ENCODE measurements around the gene DRD4. TPM values are rescaled to one million over a fixed set of nuclear protein-coding genes. Genes with fewer than 3 reads are reported as not detected.
A peak's percentile ranks its signal among the peaks of the same experiment; 100 is the strongest.

The DRD4 gene
- total and polyA plus RNA-seq, 2 of the 13 experiments (the other 11 are each of a cell fraction or from before 2014, with no cell fraction given): 0.09 to 0.13 TPM

DNA sequence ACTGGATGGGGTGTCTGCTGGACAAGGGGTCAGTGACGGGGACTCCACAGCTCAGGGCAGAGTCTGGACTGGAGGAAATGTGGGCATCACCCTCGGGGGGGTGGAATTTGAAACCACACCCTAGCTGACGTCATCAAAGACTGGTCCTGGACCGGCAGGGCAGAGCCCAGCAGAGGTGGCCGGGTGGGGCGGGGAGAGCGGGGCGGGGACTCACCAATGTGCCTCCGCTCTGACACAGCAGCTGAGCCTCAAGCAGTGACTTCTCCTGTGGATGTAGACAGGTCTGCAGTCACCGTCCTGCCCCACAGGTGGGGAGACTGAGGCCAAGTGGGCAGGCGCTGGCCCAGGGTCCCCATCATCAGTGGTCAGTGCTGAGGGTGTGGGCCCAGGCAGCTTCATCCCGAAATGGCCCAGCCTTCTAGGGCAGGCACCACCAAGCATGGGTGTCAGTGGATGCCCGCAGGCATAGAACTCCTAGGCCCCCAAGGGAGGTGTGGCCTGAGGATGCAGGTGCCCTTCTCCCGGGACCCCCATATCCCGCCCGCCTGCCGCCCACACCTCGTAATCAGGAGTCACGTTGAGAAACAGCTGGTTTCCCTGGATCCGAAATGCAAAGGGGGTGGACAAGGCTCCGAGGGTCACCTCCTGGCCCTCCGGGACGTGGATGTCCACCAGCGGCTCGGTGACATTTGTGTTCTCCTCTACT lies 12.9 kb upstream of the DRD4 start:
- 56% methylated on average over 10 of the region's 25 CpGs for WGBS (ENCODE audit: low lambda C conversion rate)
- DNase-seq (ENCODE audit: low spot score): no peak
- no peaks in the 10 kb centered on the region for H3K27me3 ChIP-seq (ENCODE audit: control insufficient read depth in 1 of 2, insufficient read depth in 2 of 2, low read length in 2 of 2)
- intact Hi-C loops (cut with micrococcal nuclease; ENCODE audit: unreplicated experiment) (no loop called here), in situ Hi-C loops (cut with HindIII; ENCODE audit: extremely low pct_ligation_motif_present, low pct_unique_long_range_greater_than_20kb) (loop anchor here (10.0 kb wide), 1 partner anchor 69 kb away; no protein-coding TSS in a partner anchor)
- peak overlapping the region; percentile 34; the same call in 1 of the 2 replicates for H3K9ac ChIP-seq (ENCODE audit: insufficient read depth, low read depth, low read length)
- ATAC-seq: peak; percentile 10
- no TSS peak for BruUV-seq (replicated peaks)
- no peak overlapping the region for H2AFZ ChIP-seq (ENCODE audit: low read length)
- no peaks in the 10 kb centered on the region for H3K79me2 ChIP-seq (ENCODE audit: insufficient read depth, low read length)
- H3K36me3 ChIP-seq (replicated peaks in 1 of 2; ENCODE audit: control insufficient read depth in 1 of 2, insufficient read depth in 2 of 2, low read length in 2 of 2): peaks cover 0 to 4% of the 10 kb centered on the region in 2 experiments; a peak in 1 of 5 replicates
- H3K27ac ChIP-seq (ENCODE audit: extremely low read length, insufficient read depth, low read length): peak overlapping the region; percentile 46
- FAIRE-seq: no peak
- H3K9me3 ChIP-seq (ENCODE audit: low read length): no peaks in the 10 kb centered on the region
- peak overlapping the region; percentile 49 to 57 (median 53); a peak in 5 of 6 replicates for H3K4me3 ChIP-seq (replicated peaks in 1 of 3; ENCODE audit: insufficient read depth in 1 of 3, low read depth in 2 of 3, low read length in 3 of 3)
- peaks cover 16% of the 10 kb centered on the region; the same call in 1 of the 2 replicates for H4K20me1 ChIP-seq (ENCODE audit: insufficient read depth, low read length)
- peaks cover 31% of the 10 kb centered on the region for H3K4me1 ChIP-seq (ENCODE audit: insufficient read depth, low read length)
- CTCF ChIA-PET (ENCODE audit: low intra/inter-chr PET ratio, low total read pairs): no interaction called here
- peak overlapping the region; percentile 75 for H3K4me2 ChIP-seq (ENCODE audit: low read depth, low read length)
- POLR2A ChIA-PET: interaction anchor here (0.9 kb wide), 1 partner anchor 10 kb away, joined by 3 read pairs; no protein-coding TSS in a partner anchor
- TF ChIP-seq HDAC1 (CRISPR knock-in tag; IDR thresholded peaks at IDR 0.05): 0 out of 2 replicates have a peak, but pooled peaks have one; percentile 0
- peak; percentile 92 for TF ChIP-seq CREB1 (IDR thresholded peaks at IDR 0.05)
- no peak for TF ChIP-seq CREB1 (CRISPR knock-in tag; IDR thresholded peaks at IDR 0.05)
- TF ChIP-seq ZNF7 (CRISPR knock-in tag; IDR thresholded peaks at IDR 0.05): no peak
- TF ChIP-seq ZHX1 (CRISPR knock-in tag; IDR thresholded peaks at IDR 0.05; ENCODE audit: low read depth): 0 out of 2 replicates have a peak, but pooled peaks have one; percentile 12
- peak; percentile 8; the same call in 1 of the 2 replicates for TF ChIP-seq KDM5B (CRISPR knock-in tag; IDR thresholded peaks at IDR 0.05; ENCODE audit: borderline replicate concordance)
- TF ChIP-seq, protein P1, sequence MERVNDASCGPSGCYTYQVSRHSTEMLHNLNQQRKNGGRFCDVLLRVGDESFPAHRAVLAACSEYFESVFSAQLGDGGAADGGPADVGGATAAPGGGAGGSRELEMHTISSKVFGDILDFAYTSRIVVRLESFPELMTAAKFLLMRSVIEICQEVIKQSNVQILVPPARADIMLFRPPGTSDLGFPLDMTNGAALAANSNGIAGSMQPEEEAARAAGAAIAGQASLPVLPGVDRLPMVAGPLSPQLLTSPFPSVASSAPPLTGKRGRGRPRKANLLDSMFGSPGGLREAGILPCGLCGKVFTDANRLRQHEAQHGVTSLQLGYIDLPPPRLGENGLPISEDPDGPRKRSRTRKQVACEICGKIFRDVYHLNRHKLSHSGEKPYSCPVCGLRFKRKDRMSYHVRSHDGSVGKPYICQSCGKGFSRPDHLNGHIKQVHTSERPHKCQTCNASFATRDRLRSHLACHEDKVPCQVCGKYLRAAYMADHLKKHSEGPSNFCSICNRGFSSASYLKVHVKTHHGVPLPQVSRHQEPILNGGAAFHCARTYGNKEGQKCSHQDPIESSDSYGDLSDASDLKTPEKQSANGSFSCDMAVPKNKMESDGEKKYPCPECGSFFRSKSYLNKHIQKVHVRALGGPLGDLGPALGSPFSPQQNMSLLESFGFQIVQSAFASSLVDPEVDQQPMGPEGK (CRISPR knock-in tag; IDR thresholded peaks at IDR 0.05): 0 out of 2 replicates have a peak, but pooled peaks have one; percentile 20
- no peak for TF ChIP-seq ZNF580 (CRISPR knock-in tag; IDR thresholded peaks at IDR 0.05; ENCODE audit: borderline replicate concordance, low read depth)
- no peak for TF ChIP-seq ZNF878 (CRISPR knock-in tag; IDR thresholded peaks at IDR 0.05)
- peak in 1 of 2 experiments; percentile 11; a peak in 1 of 4 replicates for TF ChIP-seq POLR2A (IDR thresholded peaks at IDR 0.05; ENCODE audit: insufficient read depth in 1 of 2, low read depth in 2 of 2, low read length in 2 of 2)
- TF ChIP-seq MTF2 (CRISPR knock-in tag; IDR thresholded peaks at IDR 0.05; ENCODE audit: borderline replicate concordance): no peak
- TF ChIP-seq HMG20A (CRISPR knock-in tag; IDR thresholded peaks at IDR 0.05; ENCODE audit: borderline replicate concordance): no peak
- no peak for TF ChIP-seq TFE3 (CRISPR knock-in tag; IDR thresholded peaks at IDR 0.05)
- TF ChIP-seq ZSCAN22 (CRISPR knock-in tag; IDR thresholded peaks at IDR 0.05): no peak
- TF ChIP-seq RBM22 (optimal IDR thresholded peaks at IDR 0.05; ENCODE audit: low read length): peak; percentile 68
- no peak for TF ChIP-seq SIX1 (CRISPR knock-in tag; IDR thresholded peaks at IDR 0.05; ENCODE audit: borderline replicate concordance)
- TF ChIP-seq KLF11 (CRISPR knock-in tag; IDR thresholded peaks at IDR 0.05): no peak
- no peak for TF ChIP-seq ZNF451 (CRISPR knock-in tag; IDR thresholded peaks at IDR 0.05)
- TF ChIP-seq TAF1 (CRISPR knock-in tag; IDR thresholded peaks at IDR 0.05): no peak

Measured in HepG2 (cell line).